ENCODE measurements around the gene SPATA32. TPM values are rescaled to one million over a fixed set of nuclear protein-coding genes. Genes with fewer than 3 reads are reported as not detected.

The SPATA32 gene
- total RNA-seq, 4 donors from 2014 or later: not detected

GRCh38 chr17:45241328-45242028 lies 20.4 kb downstream of the SPATA32 start:
- H3K36me3 ChIP-seq: no peaks in the 10 kb centered on the region
- peaks cover 9 to 13% of the 10 kb centered on the region in 2 donors for H3K27me3 ChIP-seq
- TF ChIP-seq CTCF (IDR thresholded peaks at IDR 0.05) (no peak), POLR2A (IDR thresholded peaks at IDR 0.05) (no peak)
- no peak overlapping the region for H3K4me3 ChIP-seq
- no peak overlapping the region for H3K27ac ChIP-seq
- peaks cover 0 to 8% of the 10 kb centered on the region in 2 donors for H3K4me1 ChIP-seq
- intact Hi-C loops (cut with DNase I; ENCODE audit: low total_unique reads): no loop called here
- DNase-seq: no peak
- no peaks in the 10 kb centered on the region for H3K9me3 ChIP-seq

- H3K27me3 ChIP-seq: peaks cover 9 to 13% of the 10 kb centered on the region in 2 donors
- intact Hi-C loops (cut with DNase I; ENCODE audit: low total_unique reads): no loop called here
- no peak for DNase-seq
- H3K36me3 ChIP-seq: no peaks in the 10 kb centered on the region
- TF ChIP-seq CTCF (IDR thresholded peaks at IDR 0.05) (no peak), POLR2A (IDR thresholded peaks at IDR 0.05) (no peak)
- H3K9me3 ChIP-seq: no peaks in the 10 kb centered on the region
- H3K27ac ChIP-seq: no peak overlapping the region
- H3K4me1 ChIP-seq: peaks cover 0 to 8% of the 10 kb centered on the region in 2 donors
- no peak overlapping the region for H3K4me3 ChIP-seq
Observed at GRCh38 chr17:45240905-45241327, 21.0 kb downstream of the SPATA32 start.

GRCh38 chr17:45238155-45238774 lies 23.6 kb downstream of the SPATA32 start:
- Histone ChIP-seq H3K27ac (no peak overlapping the region), H3K9me3 (no peaks in the 10 kb centered on the region)
- intact Hi-C loops (cut with DNase I; ENCODE audit: low total_unique reads): no loop called here

DNA sequence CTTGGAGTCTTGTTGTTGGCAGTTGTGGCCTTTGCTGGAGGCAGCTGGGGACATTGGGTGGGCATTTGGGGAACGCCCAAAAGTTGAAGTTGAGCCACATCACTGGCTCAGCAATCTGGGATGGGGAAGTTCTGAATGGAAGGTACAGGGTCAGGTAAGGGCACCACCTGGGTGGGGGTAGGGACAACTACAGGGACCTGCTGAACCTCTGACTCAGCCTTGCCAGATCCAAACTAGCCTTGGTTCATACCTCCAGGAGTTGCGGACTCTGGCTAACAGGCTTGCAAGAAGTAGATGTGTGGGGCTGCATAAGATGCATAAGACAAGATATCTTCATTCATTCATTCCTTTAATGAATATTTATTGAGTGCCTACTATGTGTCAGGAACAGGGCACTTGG lies 24.2 kb downstream of the SPATA32 start:
- no peak for TF ChIP-seq POLR2A (IDR thresholded peaks at IDR 0.05)
- TF ChIP-seq CTCF (IDR thresholded peaks at IDR 0.05): no peak
- peaks cover 9 to 13% of the 10 kb centered on the region in 2 donors for H3K27me3 ChIP-seq
- intact Hi-C loops (cut with DNase I; ENCODE audit: low total_unique reads): no loop called here

More at GRCh38 chr17:45238155-45238774, 23.6 kb downstream of the SPATA32 start:
- no peak for DNase-seq
- Histone ChIP-seq H3K36me3 (no peaks in the 10 kb centered on the region), H3K27me3 (peaks cover 9 to 13% of the 10 kb centered on the region in 2 donors), H3K4me3 (no peak overlapping the region), H3K4me1 (peaks cover 0 to 8% of the 10 kb centered on the region in 2 donors)
- no peak for TF ChIP-seq CTCF (IDR thresholded peaks at IDR 0.05)
- TF ChIP-seq POLR2A (IDR thresholded peaks at IDR 0.05): no peak

DNA sequence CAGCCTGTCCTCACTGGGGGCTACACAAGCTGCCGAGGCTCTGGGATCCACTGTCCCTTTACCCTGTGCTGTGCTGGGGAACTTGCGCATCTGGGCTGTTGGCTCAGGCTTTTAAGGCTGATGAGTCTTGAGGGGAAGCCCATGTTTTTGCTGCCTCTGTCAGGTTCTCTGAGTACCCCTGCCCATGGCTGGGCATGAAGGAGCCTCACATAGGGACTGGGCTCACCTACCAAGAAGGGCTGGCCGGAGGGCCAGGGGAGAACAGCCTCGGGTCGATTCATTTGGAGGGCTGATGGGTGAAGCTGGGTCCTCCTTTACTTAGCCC lies 25.6 kb downstream of the SPATA32 start:
- DNase-seq: no peak
- Histone ChIP-seq H3K4me3 (no peak overlapping the region), H3K4me1 (peaks cover 0 to 5% of the 10 kb centered on the region in 2 donors), H3K27ac (no peak overlapping the region), H3K27me3 (peaks cover 6 to 11% of the 10 kb centered on the region in 2 donors), H3K36me3 (no peaks in the 10 kb centered on the region), H3K9me3 (no peaks in the 10 kb centered on the region)
- intact Hi-C loops (cut with DNase I; ENCODE audit: low total_unique reads): no loop called here
- TF ChIP-seq POLR2A (IDR thresholded peaks at IDR 0.05) (no peak), CTCF (IDR thresholded peaks at IDR 0.05) (no peak)

More for the DNA sequence above, 24.2 kb downstream of the SPATA32 start:
- DNase-seq: no peak
- Histone ChIP-seq H3K9me3 (no peaks in the 10 kb centered on the region), H3K4me1 (peaks cover 0 to 8% of the 10 kb centered on the region in 2 donors), H3K27ac (no peak overlapping the region), H3K4me3 (no peak overlapping the region), H3K36me3 (no peaks in the 10 kb centered on the region)

All from uterus (tissue), 4 donors.